Measurements from ENCODE around the gene ZFYVE21.

Gene ZFYVE21

GRCh38 chr14:103729496-103730448 lies 14.2 kb downstream of the ZFYVE21 start:
- POLR2A ChIA-PET, result no interaction called here

GRCh38 chr14:103730490-103731035 lies 15.0 kb downstream of the ZFYVE21 start:
- ChIA-PET POLR2A (no interaction called here), CTCF (no interaction called here)
- no peak for DNase-seq (ENCODE audit: low read depth, low spot score)
- no peak for TF ChIP-seq CTCF (IDR thresholded peaks at IDR 0.05; ENCODE audit: insufficient read depth, low read length, missing control alignments)
- H3K4me3 ChIP-seq (ENCODE audit: low read depth, low read length), result no peak overlapping the region

More at GRCh38 chr14:103729496-103730448, 14.2 kb downstream of the ZFYVE21 start:
- DNase-seq (ENCODE audit: low read depth, low spot score), result no peak
- TF ChIP-seq CTCF (IDR thresholded peaks at IDR 0.05; ENCODE audit: insufficient read depth, low read length, missing control alignments), result no peak
- CTCF ChIA-PET, result no interaction called here
- H3K4me3 ChIP-seq (ENCODE audit: low read depth, low read length), result no peak overlapping the region

GRCh38 chr14:103731481-103731880 lies 15.9 kb downstream of the ZFYVE21 start:
- DNase-seq (ENCODE audit: low read depth, low spot score), result no peak
- POLR2A ChIA-PET, result no interaction called here
- CTCF ChIA-PET, result no interaction called here
- no peak overlapping the region for H3K4me3 ChIP-seq (ENCODE audit: low read depth, low read length)
- TF ChIP-seq CTCF (IDR thresholded peaks at IDR 0.05; ENCODE audit: insufficient read depth, low read length, missing control alignments), result no peak

- DNase-seq (ENCODE audit: low read depth, low spot score), result no peak
- TF ChIP-seq CTCF (IDR thresholded peaks at IDR 0.05; ENCODE audit: insufficient read depth, low read length, missing control alignments), result no peak
- POLR2A ChIA-PET, result interaction anchor here (0.5 to 0.9 kb wide), 2 partner anchors 13 to 27 kb away, joined by 3 read pairs; no protein-coding TSS in a partner anchor
- H3K4me3 ChIP-seq (ENCODE audit: low read depth, low read length), result no peak overlapping the region
- CTCF ChIA-PET, result interaction anchor here (1.3 to 1.8 kb wide), 3 partner anchors 9 to 76 kb away, joined by 3 to 6 read pairs (median 3); no protein-coding TSS in a partner anchor
Measured at GRCh38 chr14:103731916-103732867, 16.6 kb downstream of the ZFYVE21 start.

- no peak overlapping the region for H3K4me3 ChIP-seq (ENCODE audit: low read depth, low read length)
- CTCF ChIA-PET, result interaction anchor here (1.3 to 1.8 kb wide), 3 partner anchors 8 to 75 kb away, joined by 3 to 6 read pairs (median 3); no protein-coding TSS in a partner anchor
- DNase-seq (ENCODE audit: low read depth, low spot score), result no peak
- TF ChIP-seq CTCF (IDR thresholded peaks at IDR 0.05; ENCODE audit: insufficient read depth, low read length, missing control alignments), result no peak
- POLR2A ChIA-PET, result interaction anchor here (0.5 to 1.1 kb wide), 3 partner anchors 14 to 26 kb away, joined by 3 to 4 read pairs (median 3); no protein-coding TSS in a partner anchor
Measured at GRCh38 chr14:103732868-103733620, 17.4 kb downstream of the ZFYVE21 start.

Measured in AG04449 (cell line).